H1 (cell line): ENCODE data around the gene MYLK.

Source experiments
- CEBPB ChIP-seq: IDR thresholded peaks from 2 replicates; pipeline ENCODE4 v1.6.1; 2012; ENCODE audit warnings: low read depth, low read length
- CTCF ChIP-seq, 3 experiments: IDR thresholded peaks; 1 replicate in 2 of 3; 2 replicates in 1 of 3; pipeline versions ENCODE4 v1.5.1 to v1.6.1; 2011; ENCODE audit warnings: low read length in 3 of 3, mild to moderate bottlenecking in 3 of 3, inconsistent platforms in 2 of 3, low read depth in 1 of 3, moderate library complexity in 1 of 3; ENCODE audit not compliant: insufficient read depth in 1 of 3; ENCODE audit errors: control extremely low read depth in 1 of 3
- EP300 ChIP-seq, 2 experiments: IDR thresholded peaks; 1 replicate in 1 of 2; 2 replicates in 1 of 2; pipeline ENCODE4 v1.6.1; 2011 to 2012; ENCODE audit warnings: low read depth in 2 of 2, low read length in 2 of 2, mild to moderate bottlenecking in 2 of 2, borderline replicate concordance in 1 of 2, inconsistent platforms in 1 of 2, moderate library complexity in 1 of 2
- EZH2 ChIP-seq: fragments of 200-600 bp; sonication (generic); IDR thresholded peaks from 2 replicates; pipeline ENCODE4 v1.7.1; 2012; ENCODE audit warnings: low read depth, mild to moderate bottlenecking, moderate library complexity, low read length, inconsistent platforms; ENCODE audit not compliant: severe bottlenecking
- HDAC2 ChIP-seq, 2 experiments: fragments of 300-600 bp in 1 of 2; sonication (generic) in 1 of 2; IDR thresholded peaks; 2 replicates each; pipeline ENCODE4 v1.6.1; 2011 to 2012; ENCODE audit warnings: low read depth in 2 of 2, low read length in 2 of 2, mild to moderate bottlenecking in 2 of 2, moderate library complexity in 2 of 2, borderline replicate concordance in 1 of 2, inconsistent platforms in 1 of 2
- MAFK ChIP-seq: IDR thresholded peaks from 2 replicates; pipeline ENCODE4 v1.6.1; 2012; ENCODE audit warnings: low read depth, mild to moderate bottlenecking, improper control_type of control experiment, low read length
- POLR2A ChIP-seq, 2 experiments: IDR thresholded peaks; 1 replicate in 1 of 2; 2 replicates in 1 of 2; pipeline ENCODE4 v1.6.1; 2011; ENCODE audit warnings: low read depth in 2 of 2, low read length in 2 of 2, mild to moderate bottlenecking in 2 of 2; ENCODE audit errors: control extremely low read depth in 1 of 2
- POU5F1 ChIP-seq: IDR thresholded peaks from 2 replicates; pipeline ENCODE4 v1.6.1; 2011; ENCODE audit warnings: low read depth, mild to moderate bottlenecking, low read length, moderate library complexity
- RAD21 ChIP-seq, 2 experiments: IDR thresholded peaks in 1 of 2; conservative IDR thresholded peaks in 1 of 2; 2 replicates each; pipeline ENCODE4 v1.6.1; 2011; ENCODE audit warnings: low read depth in 2 of 2, low read length in 2 of 2, improper control_type of control experiment in 1 of 2, inconsistent platforms in 1 of 2, mild to moderate bottlenecking in 1 of 2, moderate library complexity in 1 of 2
- SIN3A ChIP-seq, 2 experiments: IDR thresholded peaks in 1 of 2; conservative IDR thresholded peaks in 1 of 2; 2 replicates each; pipeline ENCODE4 v1.6.1; 2011 to 2012; ENCODE audit warnings: low read length in 2 of 2, improper control_type of control experiment in 1 of 2, low read depth in 1 of 2, mild to moderate bottlenecking in 1 of 2
- USF2 ChIP-seq: IDR thresholded peaks from 2 replicates; pipeline ENCODE4 v1.6.1; 2011; ENCODE audit warnings: low read length, improper control_type of control experiment
- YY1 ChIP-seq: IDR thresholded peaks from 2 replicates; pipeline ENCODE4 v1.6.1; 2011; ENCODE audit warnings: low read depth, mild to moderate bottlenecking, low read length

DNA sequence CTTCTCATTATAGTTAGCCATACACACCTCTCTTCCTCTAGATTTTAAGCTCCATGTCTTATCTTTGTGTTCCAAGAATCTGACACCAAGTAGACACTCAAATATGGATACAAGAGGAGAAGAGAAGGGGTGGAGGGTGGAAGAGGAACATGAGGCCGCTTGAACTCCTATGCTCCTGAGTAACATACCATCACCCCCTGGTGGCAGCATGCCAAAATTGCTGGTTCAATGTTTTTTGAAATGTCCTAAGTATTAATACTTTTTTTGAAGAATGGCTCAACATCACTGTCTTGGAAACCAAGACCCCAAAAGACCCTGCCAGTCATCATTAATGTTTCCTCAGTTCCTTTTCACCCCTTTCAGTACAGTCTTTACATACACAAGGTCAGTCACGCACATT lies 227.4 kb downstream of the MYLK start:
- TF ChIP-seq USF2 (no peak), SIN3A (conservative IDR thresholded peaks at IDR 0.05 in 1 of 2, IDR thresholded peaks at IDR 0.05 in 1 of 2; ENCODE audit: low read depth in 1 of 2, low read length in 2 of 2) (no peak), POU5F1 (no peak), CEBPB (no peak), CTCF (IDR thresholded peaks at IDR 0.05; ENCODE audit: control extremely low read depth in 1 of 3, insufficient read depth in 1 of 3, low read depth in 1 of 3, low read length in 3 of 3) (peak; percentile 28 to 58 (median 29); a peak in 3 of 4 replicates), EP300 (IDR thresholded peaks at IDR 0.05; ENCODE audit: borderline replicate concordance in 1 of 2, low read depth in 2 of 2, low read length in 2 of 2) (no peak), POLR2A (IDR thresholded peaks at IDR 0.05; ENCODE audit: control extremely low read depth in 1 of 2, low read depth in 2 of 2, low read length in 2 of 2) (no peak), MAFK (no peak), HDAC2 (IDR thresholded peaks at IDR 0.05; ENCODE audit: borderline replicate concordance in 1 of 2, low read depth in 2 of 2, low read length in 2 of 2) (no peak), YY1 (no peak), RAD21 (IDR thresholded peaks at IDR 0.05 in 1 of 2, conservative IDR thresholded peaks at IDR 0.05 in 1 of 2; ENCODE audit: low read depth in 2 of 2, low read length in 2 of 2) (peak; percentile 11 to 36; a peak in 2 of 4 replicates), EZH2 (no peak)
